ENCODE results near the gene UBL3. TPM values are rescaled to one million over a fixed set of nuclear protein-coding genes. Genes with fewer than 3 reads are reported as not detected.

UBL3 gene
- total RNA-seq, 1 donor from 2014 or later: 10.9 TPM

DNA sequence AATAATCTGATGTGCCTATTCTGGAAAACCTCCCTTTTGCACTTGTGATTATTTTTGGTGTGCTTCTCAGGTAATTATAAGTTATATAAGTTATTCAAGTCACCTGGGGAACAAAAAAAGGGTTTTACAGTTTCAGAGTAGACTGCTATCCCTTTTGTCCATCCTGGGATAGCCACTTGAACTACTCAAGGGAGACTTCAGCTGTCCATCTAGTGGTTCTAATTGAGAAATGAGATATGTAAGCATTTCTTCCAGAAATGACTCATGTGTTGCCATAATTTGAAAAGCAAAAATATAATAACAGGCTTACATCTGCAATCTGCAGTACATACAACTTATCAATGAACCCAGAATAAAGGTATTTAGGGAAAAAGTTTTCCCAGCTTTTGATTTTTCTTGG is 20.4 kb downstream of the UBL3 start:
- peaks cover 17% of the 10 kb centered on the region for H3K4me1 Mint-ChIP-seq (ENCODE audit: low read depth)
- peaks cover 11% of the 10 kb centered on the region for H3K36me3 Mint-ChIP-seq (ENCODE audit: low read depth)
- H3K27ac Mint-ChIP-seq: no peak overlapping the region
- intact Hi-C loops (cut with micrococcal nuclease): loop anchor here (2.0 kb wide), 1 partner anchor 17 kb away; no protein-coding TSS in a partner anchor
- DNase-seq (ENCODE audit: low spot score): no peak
- H3K27me3 Mint-ChIP-seq (ENCODE audit: insufficient read depth): no peaks in the 10 kb centered on the region
- H3K9me3 Mint-ChIP-seq: peaks cover 5% of the 10 kb centered on the region
- no peak overlapping the region for H3K4me3 Mint-ChIP-seq

DNA sequence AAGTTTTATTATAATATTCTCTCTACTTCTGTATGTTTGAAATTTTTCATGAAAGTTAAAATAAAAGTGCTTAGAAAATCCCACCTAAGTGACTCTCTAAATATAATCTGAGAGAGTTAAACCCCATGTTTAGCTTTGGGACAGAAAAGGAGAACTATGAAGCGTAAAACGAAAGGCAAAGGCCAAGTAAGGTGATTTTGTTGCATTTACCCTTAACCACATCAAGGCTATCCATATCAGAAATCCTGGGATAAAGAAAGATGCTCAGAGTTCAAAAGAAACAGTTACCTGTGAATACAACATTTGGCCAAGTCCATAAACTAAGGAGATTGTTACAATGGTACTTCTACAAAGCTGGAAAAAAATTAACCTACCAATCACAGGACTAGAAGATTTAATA is 31.3 kb downstream of the UBL3 start:
- H3K9me3 Mint-ChIP-seq: no peaks in the 10 kb centered on the region
- intact Hi-C loops (cut with micrococcal nuclease): no loop called here
- no peaks in the 10 kb centered on the region for H3K36me3 Mint-ChIP-seq (ENCODE audit: low read depth)
- DNase-seq (ENCODE audit: low spot score): no peak
- no peaks in the 10 kb centered on the region for H3K27me3 Mint-ChIP-seq (ENCODE audit: insufficient read depth)
- H3K4me3 Mint-ChIP-seq: no peak overlapping the region
- no peak overlapping the region for H3K27ac Mint-ChIP-seq
- peaks cover 23% of the 10 kb centered on the region for H3K4me1 Mint-ChIP-seq (ENCODE audit: low read depth)

DNA sequence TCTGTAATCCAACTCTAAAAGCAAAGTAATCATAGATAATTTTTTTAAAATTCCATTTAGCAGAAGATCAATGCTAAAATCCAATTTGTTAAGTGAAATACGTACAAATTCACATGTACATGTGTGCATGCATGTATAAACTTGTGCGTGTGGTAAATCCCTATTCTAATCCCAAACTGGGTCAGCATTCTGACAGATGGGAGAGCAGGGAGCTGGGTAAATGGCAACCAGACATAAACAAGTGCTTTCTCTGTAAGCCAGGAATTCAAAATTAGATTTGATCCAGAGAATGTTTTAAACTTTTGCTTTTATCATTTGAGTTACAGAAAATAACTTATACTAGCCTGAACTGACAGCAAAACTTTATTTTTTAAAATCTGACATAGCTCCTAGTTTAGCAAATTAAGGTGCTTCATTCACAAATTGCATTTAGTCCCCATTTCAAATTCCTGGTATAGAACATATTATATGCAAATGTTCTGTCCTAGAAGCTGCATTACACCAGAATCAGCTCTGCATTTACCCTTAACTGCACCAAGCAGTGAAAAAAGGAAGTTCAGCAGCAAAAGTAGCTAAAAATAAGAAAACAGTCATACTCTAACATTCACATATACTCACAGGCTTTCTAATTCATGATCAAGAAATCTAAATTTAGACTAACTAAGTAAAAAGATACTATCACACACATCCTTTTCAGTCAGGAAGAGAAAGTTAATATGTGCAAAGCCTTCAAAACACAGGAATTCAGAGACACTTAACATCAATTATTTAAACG is 32.6 kb downstream of the UBL3 start:
- H3K36me3 Mint-ChIP-seq (ENCODE audit: low read depth): no peaks in the 10 kb centered on the region
- H3K4me3 Mint-ChIP-seq: no peak overlapping the region
- H3K27me3 Mint-ChIP-seq (ENCODE audit: insufficient read depth): no peaks in the 10 kb centered on the region
- DNase-seq (ENCODE audit: low spot score): no peak
- no peaks in the 10 kb centered on the region for H3K9me3 Mint-ChIP-seq
- peaks cover 23% of the 10 kb centered on the region for H3K4me1 Mint-ChIP-seq (ENCODE audit: low read depth)
- intact Hi-C loops (cut with micrococcal nuclease): no loop called here
- no peak overlapping the region for H3K27ac Mint-ChIP-seq

DNA sequence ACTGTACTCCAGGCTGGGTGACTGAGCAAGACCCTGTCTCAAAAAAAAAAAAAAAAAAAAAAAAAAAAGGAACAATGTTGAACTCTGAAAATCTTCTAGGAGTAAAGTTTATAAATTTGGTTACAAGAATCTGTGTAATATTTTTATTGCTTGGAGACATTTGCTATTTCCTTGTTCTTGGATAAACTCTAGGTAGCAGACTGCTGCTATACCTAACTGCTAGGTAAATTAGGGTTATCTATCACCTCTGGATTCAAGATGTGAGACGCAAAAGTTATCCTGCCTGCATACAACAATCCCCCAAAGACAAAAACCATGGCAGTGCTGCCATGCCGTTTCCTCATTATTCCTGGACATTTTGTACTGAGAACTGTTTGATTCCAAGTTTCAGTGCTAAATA is 33.7 kb downstream of the UBL3 start:
- Mint-ChIP-seq H3K27ac (no peak overlapping the region), H3K9me3 (no peaks in the 10 kb centered on the region), H3K4me3 (no peak overlapping the region)

DNA sequence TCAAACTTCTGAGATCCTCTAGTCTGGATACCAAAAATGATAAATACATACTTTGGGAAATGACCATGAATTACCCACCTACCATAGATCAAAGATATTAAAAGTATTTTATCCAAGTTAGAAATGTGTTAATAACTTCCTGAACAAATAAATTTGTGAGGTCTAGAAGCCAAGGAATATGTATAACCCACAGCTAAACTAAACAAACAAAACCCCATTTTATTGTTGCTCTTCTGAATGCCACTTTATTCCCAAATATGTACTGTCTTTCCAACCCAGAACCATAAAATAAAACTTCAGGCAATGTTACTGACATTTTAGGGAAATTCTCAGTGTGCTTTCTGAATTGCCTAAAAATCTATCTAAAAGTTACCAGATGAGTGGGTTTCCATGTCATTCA is 35.1 kb downstream of the UBL3 start:
- intact Hi-C loops (cut with micrococcal nuclease): no loop called here
- no peaks in the 10 kb centered on the region for H3K27me3 Mint-ChIP-seq (ENCODE audit: insufficient read depth)
- H3K9me3 Mint-ChIP-seq: no peaks in the 10 kb centered on the region
- H3K4me3 Mint-ChIP-seq: no peak overlapping the region
- no peak for DNase-seq (ENCODE audit: low spot score)
- peaks cover 23% of the 10 kb centered on the region for H3K4me1 Mint-ChIP-seq (ENCODE audit: low read depth)
- no peak overlapping the region for H3K27ac Mint-ChIP-seq
- no peaks in the 10 kb centered on the region for H3K36me3 Mint-ChIP-seq (ENCODE audit: low read depth)

More for the DNA sequence above, 33.7 kb downstream of the UBL3 start:
- DNase-seq (ENCODE audit: low spot score): no peak
- Mint-ChIP-seq H3K4me1 (ENCODE audit: low read depth) (peaks cover 23% of the 10 kb centered on the region), H3K36me3 (ENCODE audit: low read depth) (no peaks in the 10 kb centered on the region), H3K27me3 (ENCODE audit: insufficient read depth) (no peaks in the 10 kb centered on the region)
- intact Hi-C loops (cut with micrococcal nuclease): no loop called here

DNA sequence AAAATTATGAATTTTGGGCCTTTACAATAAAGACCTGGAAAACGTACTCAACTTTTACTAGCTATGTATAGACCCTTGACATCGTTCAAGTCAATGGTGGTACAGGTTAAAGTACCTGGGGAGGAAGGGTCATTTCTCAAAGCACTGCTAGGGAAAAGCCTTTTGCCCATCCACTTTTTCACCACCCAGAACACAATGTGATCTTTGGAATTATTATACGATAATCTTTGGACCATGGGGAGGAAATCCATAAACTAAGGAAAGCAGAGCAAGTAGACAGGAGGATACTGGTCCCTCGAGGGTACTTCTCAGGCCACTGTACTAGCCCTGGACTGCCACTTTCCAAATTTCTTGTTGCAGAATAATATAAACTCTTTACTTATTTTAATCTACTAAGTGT is 39.5 kb downstream of the UBL3 start:
- Mint-ChIP-seq H3K27me3 (ENCODE audit: insufficient read depth) (peaks cover 4% of the 10 kb centered on the region), H3K4me3 (no peak overlapping the region), H3K9me3 (no peaks in the 10 kb centered on the region), H3K4me1 (ENCODE audit: low read depth) (no peaks in the 10 kb centered on the region), H3K27ac (no peak overlapping the region), H3K36me3 (ENCODE audit: low read depth) (no peaks in the 10 kb centered on the region)
- intact Hi-C loops (cut with micrococcal nuclease): no loop called here
- DNase-seq (ENCODE audit: low spot score): no peak

- Mint-ChIP-seq H3K4me3 (no peak overlapping the region), H3K27me3 (ENCODE audit: insufficient read depth) (peaks cover 4% of the 10 kb centered on the region), H3K36me3 (ENCODE audit: low read depth) (no peaks in the 10 kb centered on the region), H3K9me3 (no peaks in the 10 kb centered on the region), H3K27ac (no peak overlapping the region), H3K4me1 (ENCODE audit: low read depth) (no peaks in the 10 kb centered on the region)
- DNase-seq (ENCODE audit: low spot score): no peak
- intact Hi-C loops (cut with micrococcal nuclease): no loop called here
Observed at GRCh38 chr13:29810145-29810742, 40.2 kb downstream of the UBL3 start.

- H3K9me3 Mint-ChIP-seq: no peaks in the 10 kb centered on the region
- intact Hi-C loops (cut with micrococcal nuclease): no loop called here
- no peaks in the 10 kb centered on the region for H3K4me1 Mint-ChIP-seq (ENCODE audit: low read depth)
- no peak overlapping the region for H3K4me3 Mint-ChIP-seq
- no peak for DNase-seq (ENCODE audit: low spot score)
- H3K36me3 Mint-ChIP-seq (ENCODE audit: low read depth): no peaks in the 10 kb centered on the region
- peaks cover 4% of the 10 kb centered on the region for H3K27me3 Mint-ChIP-seq (ENCODE audit: insufficient read depth)
- no peak overlapping the region for H3K27ac Mint-ChIP-seq
Observed at GRCh38 chr13:29808264-29808663, 42.2 kb downstream of the UBL3 start.

DNA sequence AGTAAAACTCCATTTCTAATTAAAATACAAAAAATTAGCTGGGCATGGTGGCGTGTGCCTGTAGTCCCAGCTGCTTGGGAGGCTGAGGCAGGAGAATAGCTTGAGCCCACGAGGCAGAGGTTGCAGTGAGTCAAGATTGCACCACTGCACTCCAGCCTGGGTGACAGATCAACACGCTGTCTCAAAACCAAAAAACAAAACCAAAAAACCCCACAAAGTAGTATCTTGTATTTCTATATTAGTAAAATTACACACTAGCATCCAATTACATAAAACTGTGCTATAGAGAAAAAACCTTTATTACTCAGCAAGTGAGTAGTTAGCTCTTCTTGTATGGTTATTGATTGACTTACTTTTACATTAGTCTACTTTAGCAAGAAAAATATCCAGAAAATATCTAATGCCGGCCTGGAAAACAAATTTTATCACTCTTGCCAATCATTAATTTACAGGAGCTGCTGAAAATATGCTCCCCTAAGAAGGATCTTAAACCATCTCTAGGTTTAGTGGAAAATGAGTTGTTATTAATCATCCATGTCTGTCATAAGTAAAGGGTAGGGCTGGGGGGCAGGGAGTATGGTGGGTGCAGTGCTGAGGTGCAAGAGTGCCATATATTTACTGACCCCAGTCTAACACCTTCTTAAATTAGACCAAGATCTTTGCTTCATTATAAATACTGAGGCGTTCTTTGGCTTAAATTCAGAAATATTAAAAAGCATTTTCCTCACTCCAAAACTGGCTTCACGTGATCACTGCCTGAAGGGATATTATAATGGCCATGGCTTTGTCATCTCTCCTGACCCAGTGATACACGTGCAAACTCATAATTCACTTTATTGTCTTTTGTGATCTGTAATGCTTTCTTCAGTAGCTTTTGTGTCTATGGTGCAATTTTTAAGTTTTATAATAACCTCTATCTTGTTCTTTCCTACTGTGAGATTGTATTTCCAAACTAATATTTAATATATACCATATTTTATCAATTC is 44.1 kb downstream of the UBL3 start:
- DNase-seq (ENCODE audit: low spot score): no peak
- no peaks in the 10 kb centered on the region for H3K4me1 Mint-ChIP-seq (ENCODE audit: low read depth)
- H3K27me3 Mint-ChIP-seq (ENCODE audit: insufficient read depth): peaks cover 4% of the 10 kb centered on the region
- no peak overlapping the region for H3K4me3 Mint-ChIP-seq
- intact Hi-C loops (cut with micrococcal nuclease): loop anchor here (1.0 kb wide), 1 partner anchor 25 kb away; no protein-coding TSS in a partner anchor
- no peaks in the 10 kb centered on the region for H3K36me3 Mint-ChIP-seq (ENCODE audit: low read depth)
- no peak overlapping the region for H3K27ac Mint-ChIP-seq
- H3K9me3 Mint-ChIP-seq: no peaks in the 10 kb centered on the region

DNA sequence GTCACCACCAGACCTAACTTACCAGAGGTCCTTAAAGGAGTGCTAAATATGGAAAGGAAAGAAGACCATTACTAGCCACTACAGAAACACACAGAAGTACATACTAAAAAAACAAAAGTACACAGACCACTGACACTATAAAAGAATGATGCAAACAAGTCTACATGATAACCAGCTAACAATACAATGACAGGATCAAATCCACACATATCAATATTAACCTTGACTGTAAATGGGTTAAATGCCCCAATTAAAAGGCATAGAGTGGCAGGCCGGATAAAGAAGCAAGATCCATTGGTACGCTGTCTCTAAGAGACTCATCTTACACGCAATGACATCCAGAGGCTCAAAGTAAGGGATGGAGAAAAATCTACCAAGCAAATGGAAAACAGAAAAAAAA is 47.2 kb downstream of the UBL3 start:
- DNase-seq (ENCODE audit: low spot score): no peak
- no peaks in the 10 kb centered on the region for H3K4me1 Mint-ChIP-seq (ENCODE audit: low read depth)

DNA sequence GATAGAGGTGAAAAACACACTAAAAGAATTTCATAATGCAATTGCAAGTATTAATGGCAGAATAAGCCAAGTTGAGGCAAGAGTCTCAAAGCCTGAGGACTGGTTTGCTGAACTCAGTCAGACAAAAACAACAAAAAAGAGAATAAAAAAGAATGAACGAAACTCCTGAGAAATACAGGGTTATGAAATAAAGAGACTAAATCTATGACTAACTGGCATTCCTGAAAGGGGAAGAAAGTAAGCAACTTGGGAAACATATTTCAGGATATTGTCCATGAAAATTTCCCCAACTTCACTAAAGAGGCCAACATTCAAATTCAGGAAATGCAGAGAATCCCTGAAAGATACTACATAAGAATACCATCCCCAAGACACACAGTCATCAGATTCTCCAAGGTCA is 47.8 kb downstream of the UBL3 start:
- Mint-ChIP-seq H3K9me3 (no peaks in the 10 kb centered on the region), H3K4me1 (ENCODE audit: low read depth) (peaks cover 1% of the 10 kb centered on the region)

More for the DNA sequence above, 47.2 kb downstream of the UBL3 start:
- Mint-ChIP-seq H3K4me3 (no peak overlapping the region), H3K36me3 (ENCODE audit: low read depth) (no peaks in the 10 kb centered on the region), H3K9me3 (no peaks in the 10 kb centered on the region), H3K27ac (no peak overlapping the region), H3K27me3 (ENCODE audit: insufficient read depth) (peaks cover 4% of the 10 kb centered on the region)
- intact Hi-C loops (cut with micrococcal nuclease): no loop called here

DNA sequence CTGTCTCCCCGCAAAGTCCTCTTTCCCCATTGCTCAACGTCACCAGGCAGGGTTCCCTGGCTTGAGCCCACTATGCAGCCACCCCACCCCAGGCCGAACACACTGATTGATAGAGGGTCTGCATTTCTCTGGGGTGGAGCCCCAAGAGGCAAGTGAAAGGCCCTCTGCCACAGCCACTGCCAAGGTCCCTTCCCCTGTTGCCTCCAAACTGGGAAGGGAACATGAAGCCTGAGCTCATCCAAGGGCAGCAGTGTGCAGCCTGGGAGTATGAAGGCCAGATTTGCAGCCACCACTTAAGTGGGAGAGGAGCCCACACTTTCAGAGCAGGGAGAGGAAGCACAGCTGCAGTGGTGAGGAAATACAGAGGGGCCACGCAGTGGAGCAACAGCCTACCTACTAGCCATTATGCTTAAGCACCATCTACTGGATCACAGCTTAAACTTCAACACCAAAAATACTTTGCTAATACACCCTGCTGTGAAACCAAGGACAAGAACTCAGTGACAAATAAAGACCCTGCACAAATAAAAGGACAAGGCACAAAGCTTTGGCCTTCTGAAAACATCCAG is 48.6 kb downstream of the UBL3 start:
- intact Hi-C loops (cut with micrococcal nuclease): no loop called here
- DNase-seq (ENCODE audit: low spot score): no peak
- Mint-ChIP-seq H3K27ac (no peak overlapping the region), H3K4me1 (ENCODE audit: low read depth) (peaks cover 7% of the 10 kb centered on the region), H3K4me3 (no peak overlapping the region), H3K9me3 (no peaks in the 10 kb centered on the region), H3K27me3 (ENCODE audit: insufficient read depth) (peaks cover 2% of the 10 kb centered on the region), H3K36me3 (ENCODE audit: low read depth) (no peaks in the 10 kb centered on the region)

More for the DNA sequence above, 47.8 kb downstream of the UBL3 start:
- H3K27me3 Mint-ChIP-seq (ENCODE audit: insufficient read depth): peaks cover 4% of the 10 kb centered on the region
- no peaks in the 10 kb centered on the region for H3K36me3 Mint-ChIP-seq (ENCODE audit: low read depth)
- intact Hi-C loops (cut with micrococcal nuclease): no loop called here
- no peak overlapping the region for H3K4me3 Mint-ChIP-seq
- H3K27ac Mint-ChIP-seq: no peak overlapping the region
- DNase-seq (ENCODE audit: low spot score): no peak

Measured in activated T-helper 1 cell treated with anti-CD3 and anti-CD28 coated beads, Interleukin-12 subunit alpha, Interleukin-12 subunit beta, Interleukin-2, Interleukin-4 antibody, amounts not matched to agents 30 ng/mL and 10 ng/mL and 1 ng/mL, durations not matched to agents 14 hours and 24 hours and 36 hours (primary cell).